ENCODE results near the gene TBC1D14. TPM values are rescaled to one million over a fixed set of nuclear protein-coding genes. Genes with fewer than 3 reads are reported as not detected.

Gene TBC1D14
- total RNA-seq, 1 donor, result 39.4 TPM

DNA sequence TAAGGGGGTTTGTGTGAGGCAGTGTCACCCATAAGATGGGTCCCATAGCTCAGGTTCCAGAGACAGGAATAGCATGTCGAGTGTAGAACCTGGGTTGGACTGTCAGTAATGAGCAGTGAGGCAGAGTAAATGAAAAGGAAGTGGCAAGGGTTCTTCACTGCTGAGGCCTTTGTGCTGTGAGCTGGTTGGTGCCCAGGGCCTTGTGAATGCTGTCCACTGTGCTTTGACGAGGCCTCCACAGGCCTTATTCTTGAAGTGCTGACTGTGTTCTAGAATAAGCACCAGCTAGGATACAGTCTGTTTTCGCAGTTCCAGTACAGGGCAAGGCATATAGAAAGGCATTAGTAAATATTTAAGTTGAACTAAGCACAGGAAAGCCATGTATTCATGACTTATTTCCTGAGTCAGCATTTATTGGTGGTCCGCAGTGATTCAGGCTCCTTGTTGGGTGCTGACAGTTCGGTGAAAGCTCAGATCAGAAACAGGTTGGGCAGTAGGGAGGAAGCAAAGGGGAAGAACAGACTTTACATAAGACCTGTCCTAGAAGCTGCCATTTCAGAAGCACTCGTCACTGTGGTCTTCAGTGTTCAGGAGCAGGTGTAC is 107.9 kb downstream of the TBC1D14 start:
- H3K79me2 ChIP-seq (ENCODE audit: insufficient read depth, low read length), result no peaks in the 10 kb centered on the region
- no peaks in the 10 kb centered on the region for H4K20me1 ChIP-seq (ENCODE audit: insufficient read depth, low read length)
- H3K4me1 ChIP-seq (ENCODE audit: insufficient read depth, low read length), result peaks cover 10% of the 10 kb centered on the region
- H3K36me3 ChIP-seq (ENCODE audit: insufficient read depth, low read length), result peaks cover 19% of the 10 kb centered on the region
- DNase-seq (ENCODE audit: insufficient read length, low spot score, missing footprints), result peak; percentile 31
- no peak overlapping the region for H3K27ac ChIP-seq (ENCODE audit: low read depth, low read length)
- H3K4me3 ChIP-seq (ENCODE audit: insufficient read depth, low read length), result no peak overlapping the region
- no peaks in the 10 kb centered on the region for H3K9me3 ChIP-seq (ENCODE audit: low read depth, low read length)
- no peak overlapping the region for H3K4me2 ChIP-seq (ENCODE audit: insufficient read depth, low read length)
- no peak overlapping the region for H2AFZ ChIP-seq (ENCODE audit: low read length)
- no peaks in the 10 kb centered on the region for H3K27me3 ChIP-seq (ENCODE audit: insufficient read depth, low read length)
- TF ChIP-seq, protein P1, sequence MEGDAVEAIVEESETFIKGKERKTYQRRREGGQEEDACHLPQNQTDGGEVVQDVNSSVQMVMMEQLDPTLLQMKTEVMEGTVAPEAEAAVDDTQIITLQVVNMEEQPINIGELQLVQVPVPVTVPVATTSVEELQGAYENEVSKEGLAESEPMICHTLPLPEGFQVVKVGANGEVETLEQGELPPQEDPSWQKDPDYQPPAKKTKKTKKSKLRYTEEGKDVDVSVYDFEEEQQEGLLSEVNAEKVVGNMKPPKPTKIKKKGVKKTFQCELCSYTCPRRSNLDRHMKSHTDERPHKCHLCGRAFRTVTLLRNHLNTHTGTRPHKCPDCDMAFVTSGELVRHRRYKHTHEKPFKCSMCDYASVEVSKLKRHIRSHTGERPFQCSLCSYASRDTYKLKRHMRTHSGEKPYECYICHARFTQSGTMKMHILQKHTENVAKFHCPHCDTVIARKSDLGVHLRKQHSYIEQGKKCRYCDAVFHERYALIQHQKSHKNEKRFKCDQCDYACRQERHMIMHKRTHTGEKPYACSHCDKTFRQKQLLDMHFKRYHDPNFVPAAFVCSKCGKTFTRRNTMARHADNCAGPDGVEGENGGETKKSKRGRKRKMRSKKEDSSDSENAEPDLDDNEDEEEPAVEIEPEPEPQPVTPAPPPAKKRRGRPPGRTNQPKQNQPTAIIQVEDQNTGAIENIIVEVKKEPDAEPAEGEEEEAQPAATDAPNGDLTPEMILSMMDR (IDR thresholded peaks at IDR 0.05; ENCODE audit: extremely low read depth, low read depth, low read length), result no peak

DNA sequence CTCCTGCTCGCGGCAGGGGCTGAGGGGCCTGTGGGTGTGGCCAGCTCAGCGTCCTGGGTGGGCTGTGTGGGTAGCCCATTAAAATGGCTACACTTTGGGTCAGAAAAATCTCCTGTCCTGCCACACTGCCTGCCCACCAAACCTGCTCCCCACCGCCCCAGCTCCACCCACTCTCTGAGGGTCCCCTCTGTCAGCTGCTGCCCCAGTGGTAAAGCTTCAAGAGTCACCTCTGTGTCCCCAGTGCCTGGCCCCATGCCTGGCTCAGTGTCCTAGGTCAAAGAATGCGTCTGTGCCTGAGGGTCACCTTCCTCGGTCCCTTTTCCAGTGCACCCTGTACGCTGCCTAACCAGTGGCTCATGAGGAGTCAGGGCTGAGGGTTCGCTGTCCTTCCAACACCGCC is 108.7 kb downstream of the TBC1D14 start:
- Histone ChIP-seq H4K20me1 (ENCODE audit: insufficient read depth, low read length) (no peaks in the 10 kb centered on the region), H2AFZ (ENCODE audit: low read length) (no peak overlapping the region), H3K4me3 (ENCODE audit: insufficient read depth, low read length) (no peak overlapping the region), H3K27ac (ENCODE audit: low read depth, low read length) (no peak overlapping the region), H3K36me3 (ENCODE audit: insufficient read depth, low read length) (peaks cover 19% of the 10 kb centered on the region), H3K9me3 (ENCODE audit: low read depth, low read length) (no peaks in the 10 kb centered on the region), H3K79me2 (ENCODE audit: insufficient read depth, low read length) (no peaks in the 10 kb centered on the region), H3K27me3 (ENCODE audit: insufficient read depth, low read length) (no peaks in the 10 kb centered on the region), H3K4me2 (ENCODE audit: insufficient read depth, low read length) (no peak overlapping the region), H3K4me1 (ENCODE audit: insufficient read depth, low read length) (peaks cover 11% of the 10 kb centered on the region)
- TF ChIP-seq, protein P1 (IDR thresholded peaks at IDR 0.05; ENCODE audit: extremely low read depth, low read depth, low read length), result no peak
- DNase-seq (ENCODE audit: insufficient read length, low spot score, missing footprints), result peak; percentile 13

DNA sequence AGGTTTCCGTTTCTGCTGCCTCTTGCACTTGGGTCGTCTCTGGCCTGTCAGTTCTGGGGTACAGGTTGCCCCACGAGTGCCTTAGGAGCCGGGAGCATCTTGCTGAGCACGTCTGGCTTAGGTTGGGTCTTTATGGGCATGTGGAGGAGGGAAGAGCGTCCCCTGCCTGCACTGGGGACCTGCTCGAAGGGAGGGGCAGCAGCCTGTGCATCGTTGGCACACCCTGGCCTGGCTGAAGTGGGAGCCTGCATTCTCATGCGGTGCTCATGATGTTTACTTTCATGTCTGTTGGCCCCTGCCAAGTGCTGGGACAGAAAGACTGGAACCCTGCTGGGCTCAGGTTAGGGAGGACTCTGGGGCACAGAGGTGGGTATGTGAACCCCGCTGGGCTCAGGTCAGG is 109.7 kb downstream of the TBC1D14 start:
- Histone ChIP-seq H3K4me2 (ENCODE audit: insufficient read depth, low read length) (no peak overlapping the region), H3K9me3 (ENCODE audit: low read depth, low read length) (no peaks in the 10 kb centered on the region), H3K27me3 (ENCODE audit: insufficient read depth, low read length) (no peaks in the 10 kb centered on the region), H3K4me3 (ENCODE audit: insufficient read depth, low read length) (no peak overlapping the region), H3K4me1 (ENCODE audit: insufficient read depth, low read length) (peaks cover 11% of the 10 kb centered on the region), H2AFZ (ENCODE audit: low read length) (no peak overlapping the region), H3K79me2 (ENCODE audit: insufficient read depth, low read length) (no peaks in the 10 kb centered on the region), H3K36me3 (ENCODE audit: insufficient read depth, low read length) (peaks cover 12% of the 10 kb centered on the region), H3K27ac (ENCODE audit: low read depth, low read length) (no peak overlapping the region), H4K20me1 (ENCODE audit: insufficient read depth, low read length) (no peaks in the 10 kb centered on the region)
- TF ChIP-seq, protein P1 (IDR thresholded peaks at IDR 0.05; ENCODE audit: extremely low read depth, low read depth, low read length), result no peak
- peak; percentile 49 for DNase-seq (ENCODE audit: insufficient read length, low spot score, missing footprints)

DNA sequence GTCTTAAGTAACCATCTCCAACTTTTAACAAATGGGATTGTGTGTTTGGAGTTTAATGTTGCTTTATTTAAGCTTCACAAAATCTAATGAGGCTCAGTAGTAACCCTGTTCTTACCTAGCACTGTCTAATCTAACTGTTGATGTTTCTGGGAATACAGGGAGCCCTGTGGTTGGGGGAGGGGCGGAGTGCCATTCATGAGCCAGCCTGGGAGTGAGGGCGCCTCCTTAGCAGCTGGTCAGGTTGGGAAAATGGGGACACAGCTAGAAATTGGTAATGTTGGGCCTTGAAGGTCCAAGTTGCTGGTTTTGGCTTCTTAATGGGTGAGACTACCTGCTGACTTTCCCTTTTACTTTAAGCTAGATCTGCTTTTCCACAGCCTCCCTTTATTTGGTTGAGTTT is 110.7 kb downstream of the TBC1D14 start:
- Histone ChIP-seq H3K9me3 (ENCODE audit: low read depth, low read length) (no peaks in the 10 kb centered on the region), H3K36me3 (ENCODE audit: insufficient read depth, low read length) (peaks cover 9% of the 10 kb centered on the region), H3K4me2 (ENCODE audit: insufficient read depth, low read length) (no peak overlapping the region), H3K4me3 (ENCODE audit: insufficient read depth, low read length) (no peak overlapping the region), H4K20me1 (ENCODE audit: insufficient read depth, low read length) (no peaks in the 10 kb centered on the region), H3K79me2 (ENCODE audit: insufficient read depth, low read length) (no peaks in the 10 kb centered on the region), H3K27me3 (ENCODE audit: insufficient read depth, low read length) (no peaks in the 10 kb centered on the region), H3K4me1 (ENCODE audit: insufficient read depth, low read length) (peaks cover 11% of the 10 kb centered on the region), H3K27ac (ENCODE audit: low read depth, low read length) (no peak overlapping the region), H2AFZ (ENCODE audit: low read length) (no peak overlapping the region)
- DNase-seq (ENCODE audit: insufficient read length, low spot score, missing footprints), result peak; percentile 41
- TF ChIP-seq, protein P1 (IDR thresholded peaks at IDR 0.05; ENCODE audit: extremely low read depth, low read depth, low read length), result no peak

Data from osteoblast (primary cell).